ENCODE results near the gene HIGD1A. TPM values are rescaled to one million over a fixed set of nuclear protein-coding genes. Genes with fewer than 3 reads are reported as not detected.

HIGD1A gene
- polyA plus RNA-seq, 1 donor from 2014 or later: 350 TPM

- H3K4me3 ChIP-seq (ENCODE audit: low read length): no peak overlapping the region
- no peak for TF ChIP-seq REST (IDR thresholded peaks at IDR 0.05; ENCODE audit: borderline replicate concordance)
These were observed 24.9 kb upstream of the HIGD1A start for GRCh38 chr3:42829083-42829627.

GRCh38 chr3:42827654-42828053 is 23.4 kb upstream of the HIGD1A start:
- Histone ChIP-seq H3K9me3 (ENCODE audit: low read length) (no peaks in the 10 kb centered on the region), H4K20me1 (ENCODE audit: insufficient read depth) (no peaks in the 10 kb centered on the region), H3K36me3 (ENCODE audit: insufficient read depth, low read length) (no peaks in the 10 kb centered on the region), H3K4me3 (ENCODE audit: low read length) (no peak overlapping the region), H3K79me2 (replicated peaks; ENCODE audit: insufficient read depth, low read length) (no peaks in the 10 kb centered on the region), H3K27me3 (ENCODE audit: insufficient read depth, low read depth, low read length) (no peaks in the 10 kb centered on the region), H3K9me2 (ENCODE audit: insufficient read depth, low read length) (no peaks in the 10 kb centered on the region), H3F3A (ENCODE audit: insufficient read depth, low read length, poor library complexity, severe bottlenecking) (no peaks in the 10 kb centered on the region), H3K27ac (ENCODE audit: low read length) (no peak overlapping the region), H3K4me2 (ENCODE audit: low read length) (no peak overlapping the region), H2AFZ (ENCODE audit: low read depth, low read length) (no peak overlapping the region), H3K9ac (ENCODE audit: low read length) (no peak overlapping the region)
- no peak for TF ChIP-seq REST (IDR thresholded peaks at IDR 0.05; ENCODE audit: borderline replicate concordance)
- TF ChIP-seq MXI1 (conservative IDR thresholded peaks at IDR 0.05; ENCODE audit: poor library complexity, severe bottlenecking): no peak
- TF ChIP-seq POLR2AphosphoS5 (IDR thresholded peaks at IDR 0.05): no peak
- TF ChIP-seq RAD21 (conservative IDR thresholded peaks at IDR 0.05): no peak
- TF ChIP-seq SMC3 (conservative IDR thresholded peaks at IDR 0.05; ENCODE audit: poor library complexity): no peak
- no peak for TF ChIP-seq EZH2 (IDR thresholded peaks at IDR 0.05; ENCODE audit: borderline replicate concordance, insufficient read depth, low read length, poor library complexity, severe bottlenecking)
- no peak for TF ChIP-seq EP300 (conservative IDR thresholded peaks at IDR 0.05; ENCODE audit: poor library complexity, severe bottlenecking)
- no peak for TF ChIP-seq CTCF (IDR thresholded peaks at IDR 0.05; ENCODE audit: poor library complexity, severe bottlenecking)

More at GRCh38 chr3:42829083-42829627, 24.9 kb upstream of the HIGD1A start:
- Histone ChIP-seq H2AFZ (ENCODE audit: low read depth, low read length) (no peak overlapping the region), H3K9me3 (ENCODE audit: low read length) (no peaks in the 10 kb centered on the region), H3K79me2 (replicated peaks; ENCODE audit: insufficient read depth, low read length) (no peaks in the 10 kb centered on the region), H3K9ac (ENCODE audit: low read length) (no peak overlapping the region), H3K36me3 (ENCODE audit: insufficient read depth, low read length) (no peaks in the 10 kb centered on the region), H4K20me1 (ENCODE audit: insufficient read depth) (no peaks in the 10 kb centered on the region), H3K27me3 (ENCODE audit: insufficient read depth, low read depth, low read length) (no peaks in the 10 kb centered on the region), H3K27ac (ENCODE audit: low read length) (no peak overlapping the region), H3K4me2 (ENCODE audit: low read length) (no peak overlapping the region), H3K9me2 (ENCODE audit: insufficient read depth, low read length) (no peaks in the 10 kb centered on the region), H3F3A (ENCODE audit: insufficient read depth, low read length, poor library complexity, severe bottlenecking) (no peaks in the 10 kb centered on the region)

Data from neural cell (in vitro differentiated cells).